Erythroblast (primary cell): Measurements from ENCODE around the gene UBAC2.

Source experiments
- GATA1 ChIP-seq: IDR thresholded peaks from 2 replicates; pipeline ENCODE4 v1.6.1; 2011; ENCODE audit warnings: low read depth, mild to moderate bottlenecking, control low read depth, low read length, moderate library complexity
- POLR2A ChIP-seq: IDR thresholded peaks from 2 replicates; pipeline ENCODE4 v1.6.1; 2011; ENCODE audit warnings: mild to moderate bottlenecking, low read length

- TF ChIP-seq POLR2A (no peak), GATA1 (no peak)
Measured at GRCh38 chr13:99314640-99315176, 114.1 kb downstream of the UBAC2 start.
